ENCODE results near the gene FUNDC2.
"Not testable (repeated sequence)": the region's sequence is repeated elsewhere in the genome, so short reads cannot be mapped to it uniquely, and the experiment has no call there.

The FUNDC2 gene, protein sequence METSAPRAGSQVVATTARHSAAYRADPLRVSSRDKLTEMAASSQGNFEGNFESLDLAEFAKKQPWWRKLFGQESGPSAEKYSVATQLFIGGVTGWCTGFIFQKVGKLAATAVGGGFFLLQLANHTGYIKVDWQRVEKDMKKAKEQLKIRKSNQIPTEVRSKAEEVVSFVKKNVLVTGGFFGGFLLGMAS

DNA sequence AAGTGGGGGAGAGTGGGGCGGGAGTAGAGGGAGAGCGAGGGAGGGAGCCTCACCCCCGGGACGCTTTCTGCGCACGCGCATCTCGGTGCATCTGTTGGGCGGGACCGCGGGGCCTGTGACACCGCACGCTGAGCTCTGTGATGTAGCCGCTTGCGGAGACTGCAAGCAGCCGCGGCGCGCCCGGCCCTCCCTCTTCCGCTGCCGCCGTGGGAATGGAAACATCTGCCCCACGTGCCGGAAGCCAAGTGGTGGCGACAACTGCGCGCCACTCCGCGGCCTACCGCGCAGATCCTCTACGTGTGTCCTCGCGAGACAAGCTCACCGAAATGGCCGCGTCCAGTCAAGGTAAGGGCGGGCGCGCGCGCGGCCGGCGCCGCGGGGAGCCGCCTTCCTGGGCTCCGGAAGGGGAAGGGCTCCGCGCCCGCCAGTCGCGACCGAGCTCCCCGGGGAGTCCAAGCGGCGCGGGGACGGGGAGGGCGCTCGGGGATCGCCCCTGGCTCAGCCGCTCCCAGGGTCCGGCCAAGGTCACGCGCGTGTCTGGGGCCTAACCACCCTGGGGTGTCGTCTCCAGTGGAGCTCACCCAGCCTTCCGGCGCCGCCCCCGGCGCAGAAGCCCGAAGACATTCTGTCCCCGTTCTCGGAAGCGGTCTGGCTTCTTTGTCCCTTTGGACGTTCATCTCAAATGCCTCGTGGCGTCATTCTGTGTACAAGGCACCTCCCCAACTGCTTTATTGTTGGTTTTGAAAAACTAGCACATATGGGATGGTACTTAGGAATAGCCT, at the start of gene FUNDC2:
Gene FUNDC2 (plus strand): TSS at position 118 of the 782 bp plus-strand sequence. CDS start 95 bp downstream, at position 213.
- in situ Hi-C loops (cut with MboI; ENCODE audit: low pct_unique_long_range_greater_than_20kb, low sequenced_read_pairs) = no loop called here
- peak; percentile 99 for DNase-seq

DNA sequence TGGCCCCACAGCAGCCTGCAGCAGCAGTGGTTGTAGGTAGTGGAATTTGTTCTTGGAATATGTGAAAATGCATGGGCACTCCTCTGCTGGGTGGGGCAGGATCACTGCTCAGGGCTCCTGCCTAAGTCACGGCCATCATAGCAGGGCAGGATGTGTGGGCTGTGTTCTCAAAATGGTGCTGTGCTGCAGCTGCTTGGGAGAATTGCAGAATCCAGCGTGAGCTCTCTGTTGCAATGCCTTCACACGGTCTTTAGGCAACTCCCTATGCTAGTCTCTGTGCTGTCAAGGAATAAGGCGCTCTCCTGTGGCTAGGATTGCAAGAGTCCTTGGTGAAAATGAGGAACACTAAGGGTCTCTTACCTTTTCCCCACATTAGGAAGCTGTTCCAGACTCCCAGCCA, 47.0 kb upstream of the FUNDC2 start:
- DNase-seq = no peak
- in situ Hi-C loops (cut with MboI; ENCODE audit: low pct_unique_long_range_greater_than_20kb, low sequenced_read_pairs) = no loop called here

DNA sequence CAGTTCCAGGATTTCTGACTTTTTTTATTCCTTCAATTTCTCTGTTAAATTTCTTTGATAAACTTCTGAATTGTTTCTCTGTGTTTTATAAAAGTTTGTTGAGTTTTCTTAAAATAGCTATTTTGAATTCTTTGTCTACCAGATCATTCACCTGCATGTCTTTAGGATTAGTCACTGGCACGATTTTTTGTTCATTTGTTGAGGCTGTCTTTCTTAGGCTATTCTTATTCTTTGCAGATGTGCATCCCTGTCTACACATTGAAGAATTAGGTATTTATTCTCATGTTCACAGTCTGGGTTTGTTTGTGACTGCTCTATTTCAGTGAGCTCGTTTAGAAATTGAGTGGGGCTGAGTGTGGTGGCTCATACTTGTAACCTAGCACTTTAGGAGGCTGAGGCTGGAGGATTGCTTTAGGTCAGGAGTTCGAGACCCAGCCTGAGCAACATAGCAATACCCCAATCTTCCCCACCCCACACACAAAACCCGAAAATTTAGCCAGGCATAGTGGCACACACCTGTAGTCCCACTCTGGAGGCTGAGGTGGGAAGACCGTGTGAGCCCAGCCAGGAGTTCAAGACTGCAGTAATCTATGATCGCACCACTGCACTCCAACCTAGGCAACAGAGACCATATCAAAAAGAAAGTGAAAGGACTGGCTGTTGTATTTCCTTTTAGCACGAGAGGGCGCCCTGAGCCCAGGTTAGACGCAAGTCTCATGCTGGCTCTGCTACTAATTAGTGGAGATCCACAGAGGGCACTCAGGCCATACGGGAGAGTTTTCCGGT, 46.1 kb upstream of the FUNDC2 start:
- peak; percentile 93 for DNase-seq
- in situ Hi-C loops (cut with MboI; ENCODE audit: low pct_unique_long_range_greater_than_20kb, low sequenced_read_pairs) = no loop called here

DNA sequence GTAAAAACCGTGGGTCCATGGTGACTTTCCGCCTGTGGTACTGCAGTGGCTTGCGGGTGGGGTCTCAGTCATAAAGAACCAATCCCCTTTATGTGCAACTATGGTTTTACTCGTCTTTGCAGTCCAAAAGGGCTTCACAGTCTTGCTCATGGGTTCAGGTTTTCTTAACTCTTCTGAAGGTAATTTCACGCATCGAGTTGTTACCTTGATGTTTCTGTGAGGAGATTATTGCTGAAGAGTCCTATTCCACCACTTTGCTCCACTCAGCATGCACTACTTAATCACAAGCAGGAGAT, 45.6 kb upstream of the FUNDC2 start:
- in situ Hi-C loops (cut with MboI; ENCODE audit: low pct_unique_long_range_greater_than_20kb, low sequenced_read_pairs) = no loop called here
- no peak for DNase-seq

DNA sequence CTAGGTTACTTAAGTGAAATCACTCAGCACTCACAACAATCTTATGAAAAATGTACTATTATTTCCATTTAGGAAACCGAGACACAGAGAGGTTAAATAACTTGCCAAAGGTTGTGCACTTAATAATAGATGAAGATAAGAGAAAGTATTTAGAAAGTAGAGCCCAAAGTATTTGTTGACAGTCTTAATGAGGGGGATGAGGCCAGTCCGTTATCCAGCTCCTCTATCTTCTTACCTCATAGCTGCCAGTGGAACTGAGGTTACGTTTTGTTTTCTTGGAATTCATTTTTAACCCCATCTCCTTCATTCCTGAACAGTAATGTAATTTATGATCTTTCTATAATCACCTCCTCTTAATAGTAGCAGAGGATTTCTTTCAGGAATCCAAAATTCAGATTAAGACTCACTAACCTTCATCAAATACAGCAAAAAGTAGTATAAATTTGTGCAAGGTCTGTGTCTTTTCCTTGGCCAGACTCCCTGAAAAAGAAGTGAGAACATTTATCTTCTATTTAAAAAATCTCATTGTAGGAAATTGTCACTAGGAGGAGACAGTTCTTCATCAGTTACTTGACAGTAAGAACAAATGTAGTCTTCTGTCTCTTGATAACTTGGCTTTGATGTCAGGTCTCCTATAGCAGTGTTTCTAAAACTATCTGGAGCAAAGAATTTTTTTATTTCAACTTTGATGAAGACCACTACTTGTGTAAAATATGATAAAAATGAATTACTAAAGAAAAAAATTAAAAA, 39.6 kb upstream of the FUNDC2 start:
- DNase-seq = peak; percentile 18
- in situ Hi-C loops (cut with MboI; ENCODE audit: low pct_unique_long_range_greater_than_20kb, low sequenced_read_pairs) = no loop called here

DNA sequence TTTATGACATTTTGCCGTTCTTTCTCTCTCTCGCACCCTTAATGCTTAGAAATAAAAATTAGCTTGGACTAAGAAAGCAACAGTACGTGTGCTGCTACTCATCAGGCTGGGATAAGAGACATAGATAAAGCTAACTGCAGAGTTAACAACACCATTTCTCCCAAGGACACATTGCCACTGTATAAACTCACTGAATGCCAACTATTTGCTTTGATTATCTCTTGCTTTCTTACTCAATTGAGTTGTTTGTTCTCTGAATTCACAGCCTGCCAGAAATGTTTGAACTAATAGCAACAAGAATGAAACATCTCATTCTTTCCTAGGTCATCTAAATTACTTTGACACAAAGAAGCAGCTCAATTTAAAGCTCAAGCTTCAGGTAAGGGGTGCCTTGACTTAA, 38.7 kb upstream of the FUNDC2 start:
- no peak for DNase-seq
- in situ Hi-C loops (cut with MboI; ENCODE audit: low pct_unique_long_range_greater_than_20kb, low sequenced_read_pairs) = no loop called here

DNA sequence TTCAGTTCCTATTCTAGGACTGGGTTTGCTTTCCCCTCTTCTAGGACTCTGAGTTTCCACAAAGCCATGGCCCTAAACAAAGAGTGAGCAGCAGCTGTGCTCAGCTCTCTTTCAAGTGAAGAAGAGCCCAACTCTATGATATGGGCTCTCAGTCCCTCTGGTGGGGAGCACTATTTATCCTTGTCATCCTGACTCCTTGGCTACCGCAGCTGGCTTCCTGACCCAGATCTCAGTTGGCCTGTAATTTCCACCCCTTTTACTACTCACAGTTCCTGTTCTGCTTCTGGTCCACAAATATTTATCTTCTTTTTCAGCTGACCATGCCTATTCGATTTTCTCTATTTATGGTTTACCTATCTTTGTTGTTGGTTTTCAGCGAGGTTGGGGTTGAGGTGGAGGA, 37.9 kb upstream of the FUNDC2 start:
- DNase-seq = no peak
- in situ Hi-C loops (cut with MboI; ENCODE audit: low pct_unique_long_range_greater_than_20kb, low sequenced_read_pairs) = no loop called here

DNA sequence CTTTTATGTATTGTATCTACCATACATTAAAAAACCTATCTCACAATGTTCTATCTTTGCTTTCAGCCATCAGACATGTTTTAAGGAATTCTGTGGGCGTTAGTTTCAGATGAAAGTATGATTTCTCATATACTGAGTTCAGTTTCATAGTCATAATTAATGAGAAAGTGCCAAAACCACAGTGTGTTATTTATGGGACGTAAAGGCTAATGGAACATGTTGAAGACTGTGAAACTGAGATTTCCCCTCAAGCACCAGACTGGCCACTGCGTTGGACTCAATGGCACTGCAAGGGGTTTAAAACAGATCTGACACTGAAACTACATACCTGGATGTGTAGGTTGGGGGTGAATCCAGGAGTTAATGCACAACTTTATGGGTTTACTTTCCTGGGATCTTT, 36.1 kb upstream of the FUNDC2 start:
- in situ Hi-C loops (cut with MboI; ENCODE audit: low pct_unique_long_range_greater_than_20kb, low sequenced_read_pairs) = no loop called here
- no peak for DNase-seq

DNA sequence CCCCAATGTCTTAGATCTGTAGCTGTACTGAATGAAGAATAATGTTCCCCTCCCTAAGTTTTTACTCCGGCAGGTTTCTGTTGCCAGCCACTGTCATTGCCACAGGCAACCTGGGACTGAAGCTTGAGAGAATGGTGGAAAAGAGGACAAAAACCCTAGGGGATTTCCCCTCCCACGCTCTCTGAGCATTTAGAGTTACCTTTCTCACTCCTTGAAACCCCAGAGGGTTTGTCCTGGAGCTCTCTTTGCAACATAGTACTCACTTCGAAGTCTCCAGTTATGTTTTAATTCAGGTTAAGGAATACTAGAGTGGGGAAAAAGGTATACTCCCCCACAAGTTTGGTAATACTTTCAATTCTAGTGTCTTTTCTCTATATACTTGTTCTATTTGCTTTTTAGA, 35.6 kb upstream of the FUNDC2 start:
- in situ Hi-C loops (cut with MboI; ENCODE audit: low pct_unique_long_range_greater_than_20kb, low sequenced_read_pairs) = no loop called here
- no peak for DNase-seq

DNA sequence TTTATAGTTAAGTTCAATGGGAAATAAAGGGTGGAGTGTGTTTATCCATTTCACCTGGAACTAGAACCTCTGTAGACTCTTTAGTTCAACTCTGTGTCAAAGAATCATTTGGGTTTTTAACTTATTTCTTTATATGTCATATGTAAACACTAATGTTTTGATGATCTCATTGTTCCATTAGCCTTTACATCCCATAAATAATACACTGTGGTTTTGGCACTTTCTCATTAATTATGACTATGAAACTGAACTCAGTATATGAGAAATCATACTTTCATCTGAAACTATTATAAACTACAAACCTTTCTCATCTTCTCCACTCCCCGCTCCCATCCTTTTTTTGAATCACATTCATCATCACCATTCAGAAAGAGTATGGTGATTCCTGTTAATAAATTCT, 35.2 kb upstream of the FUNDC2 start:
- in situ Hi-C loops (cut with MboI; ENCODE audit: low pct_unique_long_range_greater_than_20kb, low sequenced_read_pairs) = no loop called here
- DNase-seq = no peak

DNA sequence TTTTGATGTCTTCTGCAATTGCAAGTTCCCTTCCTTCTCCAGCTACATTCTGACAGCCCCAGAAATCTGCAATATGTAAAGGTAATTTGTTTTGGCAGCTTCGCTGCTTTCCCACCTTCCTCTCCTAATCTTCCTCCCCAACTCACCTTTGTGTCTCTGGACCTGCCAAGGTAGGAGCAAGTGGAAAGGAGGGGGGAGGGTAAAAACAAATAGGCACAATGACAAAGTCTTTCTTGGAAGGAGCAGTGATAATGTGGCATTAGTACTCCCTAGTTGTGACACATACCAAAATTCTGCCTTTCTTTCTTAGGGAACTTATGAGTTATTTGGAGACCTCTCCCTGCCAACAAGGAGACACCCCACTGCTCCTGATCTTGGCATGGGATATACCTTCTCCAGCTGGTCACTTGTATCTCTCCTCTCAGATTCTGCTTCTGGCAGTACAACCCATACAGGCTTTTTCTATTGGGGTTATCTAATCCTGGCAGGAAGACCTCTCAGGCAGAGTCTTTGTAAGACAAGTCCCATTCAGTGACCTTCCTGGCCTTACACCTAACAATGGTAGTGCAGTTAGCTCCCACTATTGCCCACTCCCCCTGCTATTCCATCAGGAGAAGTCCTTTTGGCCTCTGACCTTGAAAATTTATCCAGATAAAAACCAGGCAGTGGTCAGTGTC, 28.3 kb upstream of the FUNDC2 start:
- in situ Hi-C loops (cut with MboI; ENCODE audit: low pct_unique_long_range_greater_than_20kb, low sequenced_read_pairs) = no loop called here
- DNase-seq = no peak

DNA sequence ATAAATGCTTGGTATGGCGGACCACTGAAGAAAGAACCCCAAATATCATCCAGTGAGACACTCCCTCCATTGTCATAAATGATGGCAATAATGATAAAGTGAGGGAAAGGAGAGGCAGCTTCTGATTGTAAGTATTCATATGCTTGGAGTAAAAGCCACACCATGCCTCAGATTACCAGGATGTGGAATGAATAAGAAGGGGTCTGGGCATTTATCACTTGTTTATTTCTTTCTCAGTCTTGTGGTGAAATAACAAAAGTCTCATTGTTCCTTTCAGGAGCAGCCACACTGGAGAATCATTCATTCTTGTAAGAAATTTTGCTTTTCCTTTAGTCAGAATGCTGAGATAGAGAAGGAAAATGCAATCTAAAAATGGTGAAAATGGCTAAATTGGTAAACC, 25.8 kb upstream of the FUNDC2 start:
- in situ Hi-C loops (cut with MboI; ENCODE audit: low pct_unique_long_range_greater_than_20kb, low sequenced_read_pairs) = no loop called here
- no peak for DNase-seq

DNA sequence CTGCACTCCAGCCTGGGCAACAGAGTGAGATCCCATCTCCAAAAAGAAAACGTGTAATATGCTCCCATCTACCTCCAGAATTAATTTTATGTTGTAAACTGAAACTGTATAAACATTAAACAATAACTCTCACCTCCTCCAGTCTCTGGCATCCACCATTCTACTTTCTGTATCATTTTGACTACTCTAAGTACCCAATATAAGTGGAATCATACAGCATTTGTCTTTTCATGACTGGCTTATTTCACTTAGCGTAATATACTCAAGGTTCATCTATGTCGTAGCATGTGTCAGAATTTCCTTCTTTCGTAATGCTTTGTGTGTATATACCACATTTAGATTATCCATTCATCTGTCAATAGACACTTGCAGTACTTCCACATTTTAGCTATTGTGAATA, 24.8 kb upstream of the FUNDC2 start:
- in situ Hi-C loops (cut with MboI; ENCODE audit: low pct_unique_long_range_greater_than_20kb, low sequenced_read_pairs) = no loop called here

DNA sequence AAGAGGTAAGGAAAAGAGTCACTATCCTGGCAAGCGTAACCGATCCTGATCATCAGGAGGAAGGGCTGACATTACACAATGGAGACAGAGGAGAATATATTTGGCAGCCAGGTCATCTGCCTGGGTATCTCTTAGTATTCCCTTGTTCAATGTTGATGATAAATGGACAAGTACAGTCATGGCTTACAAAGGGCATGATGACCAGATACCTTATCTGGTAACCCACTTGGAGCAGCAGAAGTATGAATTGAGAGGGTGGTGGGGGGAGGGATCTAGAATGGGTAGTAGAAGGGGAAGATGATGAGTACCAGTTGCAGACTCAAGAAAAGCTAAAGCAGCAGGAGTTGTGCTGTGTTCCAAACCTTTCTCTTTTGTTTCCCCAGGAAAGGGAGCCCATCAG, 21.5 kb upstream of the FUNDC2 start:
- in situ Hi-C loops (cut with MboI; ENCODE audit: low pct_unique_long_range_greater_than_20kb, low sequenced_read_pairs) = no loop called here
- no peak for DNase-seq

More for the DNA sequence above, 24.8 kb upstream of the FUNDC2 start:
- DNase-seq = no peak

DNA sequence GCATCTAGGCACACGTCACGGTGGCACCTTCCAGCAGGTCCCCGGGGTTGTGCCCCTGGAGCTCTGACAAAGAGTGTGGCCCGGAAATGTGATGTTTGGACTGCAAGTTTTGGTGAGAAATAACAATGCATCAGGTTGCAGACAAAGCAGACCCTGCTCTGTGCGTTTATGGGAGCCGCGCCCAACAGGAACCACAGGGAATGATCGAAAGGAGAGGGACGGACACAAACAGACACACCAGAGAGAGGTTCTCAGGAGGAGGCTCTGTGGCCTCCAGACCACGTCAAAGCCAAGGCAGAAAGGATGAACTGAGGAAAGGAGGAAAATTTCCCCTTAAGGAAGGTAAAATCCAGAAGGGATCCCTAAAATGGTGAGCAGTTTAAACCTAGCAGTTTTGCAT, 20.3 kb upstream of the FUNDC2 start:
- in situ Hi-C loops (cut with MboI; ENCODE audit: low pct_unique_long_range_greater_than_20kb, low sequenced_read_pairs); DNase-seq: not testable (repeated sequence)

DNA sequence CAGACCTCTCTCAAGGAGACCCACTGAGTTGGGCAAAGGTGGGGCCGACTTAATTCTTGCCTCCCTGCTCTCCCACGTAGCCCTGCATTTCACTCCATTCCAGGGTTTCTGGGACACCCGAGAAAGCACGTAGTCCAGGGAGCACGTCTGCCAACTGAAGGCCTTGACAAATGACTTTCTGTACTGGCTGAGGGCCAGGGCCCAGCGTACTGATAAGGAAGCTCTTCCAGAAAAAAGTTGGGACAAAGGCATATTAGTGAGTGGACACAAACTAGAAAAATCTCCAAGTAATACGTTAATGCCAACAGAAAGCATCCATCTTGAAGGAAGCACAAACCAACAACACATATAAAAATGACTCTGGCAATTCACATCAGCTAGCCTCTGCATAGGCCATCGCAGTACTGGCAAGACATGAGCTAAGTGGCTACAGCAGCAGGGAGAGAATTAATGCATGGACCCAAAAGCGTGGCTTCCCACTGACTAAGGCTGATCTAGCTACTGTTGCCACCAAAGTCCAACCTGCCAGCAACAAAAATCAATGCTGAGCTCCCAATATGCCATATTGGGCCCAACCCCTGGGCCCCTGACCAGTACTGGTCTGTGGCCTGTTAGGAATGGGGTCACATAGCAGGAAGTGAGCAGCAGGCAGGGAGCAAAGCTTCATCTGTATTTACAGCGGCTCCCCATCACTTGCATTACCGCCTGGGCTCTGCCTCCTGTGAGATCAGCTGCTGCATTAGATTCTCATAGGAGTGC, 19.6 kb upstream of the FUNDC2 start:
- DNase-seq; in situ Hi-C loops (cut with MboI; ENCODE audit: low pct_unique_long_range_greater_than_20kb, low sequenced_read_pairs): not testable (repeated sequence)

DNA sequence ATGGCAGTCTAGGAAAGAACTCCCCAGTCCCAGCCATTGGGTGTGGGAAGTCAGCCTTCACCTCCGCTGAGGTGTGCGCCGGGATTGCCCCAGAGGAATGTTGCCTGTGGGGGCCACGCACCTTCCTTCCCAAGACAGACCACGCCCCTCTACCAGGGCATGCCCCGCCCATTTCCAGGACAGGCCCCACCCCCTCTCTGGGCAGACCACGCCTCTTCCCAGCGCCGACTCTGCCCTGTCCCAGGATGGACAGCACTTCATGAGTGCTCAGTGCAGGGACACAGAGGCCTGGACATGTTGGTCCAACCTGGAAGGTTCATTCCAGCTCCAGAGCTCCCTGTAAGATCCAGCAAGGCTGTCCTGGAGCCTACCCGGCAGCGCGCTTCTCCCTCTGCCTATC, 18.1 kb upstream of the FUNDC2 start:
- in situ Hi-C loops (cut with MboI; ENCODE audit: low pct_unique_long_range_greater_than_20kb, low sequenced_read_pairs); DNase-seq: not testable (repeated sequence)

DNA sequence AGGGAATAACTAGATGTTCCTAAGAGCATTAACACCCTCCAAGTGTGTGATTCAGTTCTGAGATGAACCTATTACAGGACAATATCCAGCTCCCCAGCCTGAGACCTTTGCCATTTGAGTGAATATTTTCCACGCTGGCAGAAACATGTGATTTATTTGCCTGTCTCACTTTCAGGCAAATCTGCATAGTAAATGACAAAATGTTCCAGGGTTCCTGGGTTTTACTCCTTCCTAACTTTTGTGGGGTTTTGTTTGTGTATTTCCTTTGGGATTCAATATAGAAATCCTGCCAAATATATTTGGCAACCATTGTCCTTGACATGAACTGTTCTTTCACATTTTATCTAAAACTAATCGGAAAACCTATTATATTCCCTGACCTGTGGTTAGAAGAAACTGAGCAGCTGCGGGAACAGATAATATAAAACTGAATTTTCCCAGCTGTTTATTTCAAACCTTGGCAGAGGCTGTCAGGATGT, 16.6 kb upstream of the FUNDC2 start:
- DNase-seq = no peak
- in situ Hi-C loops (cut with MboI; ENCODE audit: low pct_unique_long_range_greater_than_20kb, low sequenced_read_pairs) = no loop called here

Measured in KBM-7 (cell line).